Left ventricle myocardium inferior (tissue), 1 donor: Measurements from ENCODE around the gene HPS3. TPM values are rescaled to one million over a fixed set of nuclear protein-coding genes. Genes with fewer than 3 reads are reported as not detected.

Experiments
- DNase-seq: peaks from one replicate; pipeline ENCODE4 v3.0.0-alpha.2; 2020
- H3K27ac ChIP-seq: fragments of 200-600 bp; replicated peaks from 2 replicates; pipeline ENCODE4 v1.8.0; 2021
- H3K27me3 ChIP-seq: fragments of 200-600 bp; 2 replicates; pipeline ENCODE4 v1.8.0; 2021; ENCODE audit warnings: low read depth
- H3K36me3 ChIP-seq: fragments of 200-600 bp; 2 replicates; pipeline ENCODE4 v1.8.0; 2021
- H3K4me1 ChIP-seq: fragments of 200-600 bp; 2 replicates; pipeline ENCODE4 v1.8.0; 2021
- H3K4me3 ChIP-seq: fragments of 200-600 bp; 2 replicates; pipeline ENCODE4 v1.8.0; 2021; ENCODE audit warnings: mild to moderate bottlenecking, moderate library complexity
- H3K9me3 ChIP-seq: fragments of 200-600 bp; replicated peaks from 2 replicates; pipeline ENCODE4 v1.8.0; 2021
- intact Hi-C: fragments of 100-400 bp; cut with micrococcal nuclease; formaldehyde crosslinking; loops from one replicate; pipeline ENCODE4 v1.11.0; 2022
- total RNA-seq: library from RNA; stranded (reverse); fragmentation: NEBNext Ultra II Directional; extraction: Animal tissue kit (Norgen Biotek cat#: 25700); gene quantifications from one replicate; pipeline ENCODE4 v1.2.1, GENCODE V29; 2021
- TF ChIP-seq, protein P1 (sequence below): fragments of 200-600 bp; IDR thresholded peaks from 2 replicates; pipeline ENCODE4 v1.8.0; 2021; ENCODE audit warnings: antibody characterized with exemption, mild to moderate bottlenecking, borderline replicate concordance
- donor health status: DM: no; HTN: yes; CAD: no; lungs with severe emphysema.

Gene HPS3
- total RNA-seq, 1 donor from 2014 or later: 5.6 TPM

DNA sequence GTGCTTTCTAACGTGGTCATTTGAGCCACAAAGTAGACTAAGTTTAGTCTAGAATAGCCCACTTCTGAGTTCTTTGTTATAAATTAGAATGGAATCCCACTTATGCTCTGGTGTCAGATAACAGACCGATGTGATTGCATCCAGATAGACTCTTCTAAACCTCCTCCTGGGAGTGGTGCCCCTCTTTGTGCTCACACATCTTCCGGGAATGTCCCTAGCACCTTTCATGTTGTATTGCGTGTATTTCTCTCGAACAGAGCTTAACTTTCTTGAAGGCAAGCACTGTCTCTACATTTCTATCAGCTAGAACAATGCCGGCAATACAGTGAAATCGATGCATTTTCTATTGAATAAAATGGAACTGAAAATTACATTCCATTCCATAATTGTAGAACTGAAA, 69.2 kb downstream of the HPS3 start:
- Histone ChIP-seq H3K4me1 (no peaks in the 10 kb centered on the region), H3K27me3 (no peaks in the 10 kb centered on the region), H3K4me3 (no peak overlapping the region), H3K27ac (no peak overlapping the region), H3K9me3 (no peaks in the 10 kb centered on the region), H3K36me3 (no peaks in the 10 kb centered on the region)
- no peak for DNase-seq
- TF ChIP-seq, protein P1, sequence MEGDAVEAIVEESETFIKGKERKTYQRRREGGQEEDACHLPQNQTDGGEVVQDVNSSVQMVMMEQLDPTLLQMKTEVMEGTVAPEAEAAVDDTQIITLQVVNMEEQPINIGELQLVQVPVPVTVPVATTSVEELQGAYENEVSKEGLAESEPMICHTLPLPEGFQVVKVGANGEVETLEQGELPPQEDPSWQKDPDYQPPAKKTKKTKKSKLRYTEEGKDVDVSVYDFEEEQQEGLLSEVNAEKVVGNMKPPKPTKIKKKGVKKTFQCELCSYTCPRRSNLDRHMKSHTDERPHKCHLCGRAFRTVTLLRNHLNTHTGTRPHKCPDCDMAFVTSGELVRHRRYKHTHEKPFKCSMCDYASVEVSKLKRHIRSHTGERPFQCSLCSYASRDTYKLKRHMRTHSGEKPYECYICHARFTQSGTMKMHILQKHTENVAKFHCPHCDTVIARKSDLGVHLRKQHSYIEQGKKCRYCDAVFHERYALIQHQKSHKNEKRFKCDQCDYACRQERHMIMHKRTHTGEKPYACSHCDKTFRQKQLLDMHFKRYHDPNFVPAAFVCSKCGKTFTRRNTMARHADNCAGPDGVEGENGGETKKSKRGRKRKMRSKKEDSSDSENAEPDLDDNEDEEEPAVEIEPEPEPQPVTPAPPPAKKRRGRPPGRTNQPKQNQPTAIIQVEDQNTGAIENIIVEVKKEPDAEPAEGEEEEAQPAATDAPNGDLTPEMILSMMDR: no peak
- intact Hi-C loops: no loop called here

DNA sequence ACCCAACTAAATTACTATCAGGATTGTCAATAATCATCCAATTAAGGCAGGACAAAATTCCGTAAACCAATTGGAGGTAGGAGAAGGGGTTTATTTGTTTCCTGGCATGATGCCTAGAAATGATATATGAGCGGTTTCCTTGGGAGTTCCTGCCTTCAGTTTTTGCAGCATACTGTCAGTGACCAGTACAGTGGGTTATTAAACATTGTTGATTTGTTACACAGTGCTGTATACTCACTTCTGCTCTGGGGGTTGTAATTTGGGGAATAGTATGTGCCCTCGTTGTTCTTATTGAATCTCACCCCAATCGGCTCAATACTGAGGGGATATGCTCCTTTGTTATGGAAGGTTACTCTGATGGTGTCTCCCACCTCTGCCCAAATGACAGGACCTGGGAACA, 70.0 kb downstream of the HPS3 start:
- H3K27ac ChIP-seq: no peak overlapping the region
- H3K9me3 ChIP-seq: no peaks in the 10 kb centered on the region
- no peaks in the 10 kb centered on the region for H3K4me1 ChIP-seq
- DNase-seq: no peak
- H3K36me3 ChIP-seq: no peaks in the 10 kb centered on the region
- intact Hi-C loops: no loop called here
- H3K27me3 ChIP-seq: no peaks in the 10 kb centered on the region
- H3K4me3 ChIP-seq: no peak overlapping the region
- TF ChIP-seq, protein P1: no peak

DNA sequence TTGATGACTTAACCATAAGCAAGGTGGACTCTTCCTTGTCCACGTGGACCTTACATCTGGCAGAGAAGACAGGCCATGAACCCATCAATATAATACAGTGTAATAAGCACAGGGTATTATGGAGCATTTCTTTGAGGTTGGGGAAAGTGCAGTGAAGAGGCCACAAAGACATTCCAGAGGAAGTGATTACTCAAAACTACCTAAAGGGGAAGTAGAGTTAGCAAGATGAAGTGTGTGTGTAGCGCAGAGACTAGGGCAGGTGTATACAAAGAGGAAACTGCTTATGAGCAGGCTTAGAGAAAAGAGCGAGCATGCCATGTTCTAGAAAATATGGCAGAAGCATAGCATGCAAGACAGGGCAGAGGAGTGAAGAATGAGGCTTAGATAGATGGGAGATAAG, 74.3 kb downstream of the HPS3 start:
- TF ChIP-seq, protein P1: no peak
- no peak for DNase-seq
- no peaks in the 10 kb centered on the region for H3K27me3 ChIP-seq
- no peak overlapping the region for H3K27ac ChIP-seq
- H3K36me3 ChIP-seq: no peaks in the 10 kb centered on the region
- no peak overlapping the region for H3K4me3 ChIP-seq
- H3K4me1 ChIP-seq: no peaks in the 10 kb centered on the region
- H3K9me3 ChIP-seq: no peaks in the 10 kb centered on the region
- intact Hi-C loops: no loop called here

DNA sequence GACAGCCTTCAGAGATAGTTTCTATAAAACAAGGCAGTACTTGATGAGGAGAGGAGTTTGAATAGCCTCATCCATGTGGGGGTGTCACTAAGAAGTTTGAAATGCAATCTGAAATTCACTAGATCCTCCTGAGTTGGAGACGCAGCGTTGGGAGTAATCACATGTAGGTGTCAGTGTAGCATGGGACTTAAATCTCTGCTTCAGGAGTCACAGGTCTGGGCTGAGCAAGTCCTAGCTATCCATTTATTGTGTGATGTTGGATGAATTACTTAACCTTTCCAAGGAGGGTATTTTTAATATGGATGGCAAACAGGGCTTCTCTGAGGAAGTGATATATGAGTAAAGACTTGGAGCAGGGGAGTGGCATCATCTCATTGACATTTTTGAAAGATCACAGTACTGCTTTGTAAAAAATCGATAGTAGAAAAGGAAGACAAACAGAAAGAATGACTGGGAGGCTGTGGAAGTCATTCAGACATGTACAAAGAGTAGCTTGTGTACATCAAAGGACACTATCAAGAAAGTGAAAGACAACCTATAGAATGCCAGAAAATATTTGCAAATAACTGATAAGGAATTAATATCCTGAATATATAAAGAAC, 75.1 kb downstream of the HPS3 start:
- Histone ChIP-seq H3K27ac (no peak overlapping the region), H3K4me1 (no peaks in the 10 kb centered on the region), H3K27me3 (no peaks in the 10 kb centered on the region), H3K9me3 (no peaks in the 10 kb centered on the region), H3K4me3 (no peak overlapping the region), H3K36me3 (no peaks in the 10 kb centered on the region)
- intact Hi-C loops: no loop called here
- DNase-seq: no peak
- TF ChIP-seq, protein P1: no peak

DNA sequence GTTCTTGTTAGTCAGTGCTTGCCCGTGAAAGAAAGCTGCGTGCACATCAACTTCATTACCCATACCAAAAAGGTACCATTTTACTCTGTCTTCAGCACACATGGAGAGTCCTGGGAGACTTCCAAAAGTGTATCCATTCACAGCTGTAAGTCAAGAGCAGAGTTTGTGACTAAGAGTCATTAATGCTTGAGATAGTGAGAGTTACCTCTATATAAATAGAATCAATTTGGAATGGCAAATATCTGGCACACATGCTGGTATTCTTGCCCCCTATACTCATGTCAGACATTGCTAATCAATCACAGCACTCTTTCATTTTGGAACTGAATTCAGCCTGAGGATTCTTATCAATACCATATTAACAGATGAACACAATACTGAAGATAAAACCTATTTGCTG, 78.0 kb downstream of the HPS3 start:
- intact Hi-C loops: no loop called here
- H3K9me3 ChIP-seq: no peaks in the 10 kb centered on the region
- no peaks in the 10 kb centered on the region for H3K27me3 ChIP-seq
- no peaks in the 10 kb centered on the region for H3K4me1 ChIP-seq
- H3K27ac ChIP-seq: no peak overlapping the region
- no peaks in the 10 kb centered on the region for H3K36me3 ChIP-seq
- H3K4me3 ChIP-seq: no peak overlapping the region
- TF ChIP-seq, protein P1: no peak
- no peak for DNase-seq
